SK-N-MC (cell line): ENCODE results near the gene PCSK6.

Experiments
- EZH2 ChIP-seq: fragments of 200-600 bp; sonication (generic); IDR thresholded peaks from one replicate; pipeline ENCODE4 v1.6.1; 2017; ENCODE audit warnings: antibody characterized with exemption
- FOXP2 ChIP-seq: optimal IDR thresholded peaks from 2 replicates; pipeline ENCODE3; 2011; ENCODE audit warnings: mild to moderate bottlenecking, moderate library complexity; ENCODE audit not compliant: insufficient read depth; ENCODE audit errors: extremely low read length, control extremely low read depth
- POLR2AphosphoS5 ChIP-seq: IDR thresholded peaks from 2 replicates; pipeline ENCODE4 v1.6.1; 2012; ENCODE audit warnings: mild to moderate bottlenecking, low read depth, low read length, borderline replicate concordance

- TF ChIP-seq EZH2 (no peak), POLR2AphosphoS5 (no peak), FOXP2 (no peak)
Observed at GRCh38 chr15:101454365-101454764, 35.1 kb downstream of the PCSK6 start.
